ENCODE results near the gene GGT5. TPM values are rescaled to one million over a fixed set of nuclear protein-coding genes. Genes with fewer than 3 reads are reported as not detected.

GGT5 gene
- total and polyA plus RNA-seq, 2 of the 13 experiments (the other 11 are each of a cell fraction or from before 2014, with no cell fraction given), result 0.69 to 3.1 TPM

DNA sequence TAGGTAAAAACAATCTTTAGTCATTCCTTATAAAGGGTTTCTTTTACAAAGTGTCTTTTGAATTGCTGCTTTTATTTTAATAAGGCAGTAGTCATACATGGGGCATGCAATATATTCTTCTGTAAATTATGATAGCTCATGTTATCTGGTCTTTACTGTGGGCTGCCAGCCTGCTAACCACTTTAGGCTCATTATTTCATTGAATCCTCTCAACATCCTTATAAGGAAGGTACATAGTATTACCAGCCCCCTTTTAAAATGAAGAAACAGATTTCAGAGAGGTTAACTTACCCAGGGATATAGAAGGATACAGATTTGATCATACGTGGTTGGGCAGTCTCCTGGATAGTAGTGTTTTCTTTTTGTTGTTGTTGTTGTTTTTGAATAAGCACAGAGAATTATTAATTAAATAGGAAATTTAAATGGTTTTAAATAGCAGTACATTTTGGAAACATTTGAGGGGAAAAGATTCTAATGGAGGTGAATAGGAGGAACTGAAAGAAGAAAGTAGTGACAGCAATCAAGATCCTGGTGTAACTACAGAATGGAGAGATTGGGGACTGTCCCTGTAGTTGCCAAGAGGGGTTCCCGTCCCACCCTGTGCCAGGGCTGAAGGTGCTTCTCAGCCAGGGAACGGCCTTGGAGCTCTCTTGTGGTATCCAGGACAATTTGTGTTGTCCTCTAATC lies 46.8 kb upstream of the GGT5 start (continued):
- TF ChIP-seq, protein P1, sequence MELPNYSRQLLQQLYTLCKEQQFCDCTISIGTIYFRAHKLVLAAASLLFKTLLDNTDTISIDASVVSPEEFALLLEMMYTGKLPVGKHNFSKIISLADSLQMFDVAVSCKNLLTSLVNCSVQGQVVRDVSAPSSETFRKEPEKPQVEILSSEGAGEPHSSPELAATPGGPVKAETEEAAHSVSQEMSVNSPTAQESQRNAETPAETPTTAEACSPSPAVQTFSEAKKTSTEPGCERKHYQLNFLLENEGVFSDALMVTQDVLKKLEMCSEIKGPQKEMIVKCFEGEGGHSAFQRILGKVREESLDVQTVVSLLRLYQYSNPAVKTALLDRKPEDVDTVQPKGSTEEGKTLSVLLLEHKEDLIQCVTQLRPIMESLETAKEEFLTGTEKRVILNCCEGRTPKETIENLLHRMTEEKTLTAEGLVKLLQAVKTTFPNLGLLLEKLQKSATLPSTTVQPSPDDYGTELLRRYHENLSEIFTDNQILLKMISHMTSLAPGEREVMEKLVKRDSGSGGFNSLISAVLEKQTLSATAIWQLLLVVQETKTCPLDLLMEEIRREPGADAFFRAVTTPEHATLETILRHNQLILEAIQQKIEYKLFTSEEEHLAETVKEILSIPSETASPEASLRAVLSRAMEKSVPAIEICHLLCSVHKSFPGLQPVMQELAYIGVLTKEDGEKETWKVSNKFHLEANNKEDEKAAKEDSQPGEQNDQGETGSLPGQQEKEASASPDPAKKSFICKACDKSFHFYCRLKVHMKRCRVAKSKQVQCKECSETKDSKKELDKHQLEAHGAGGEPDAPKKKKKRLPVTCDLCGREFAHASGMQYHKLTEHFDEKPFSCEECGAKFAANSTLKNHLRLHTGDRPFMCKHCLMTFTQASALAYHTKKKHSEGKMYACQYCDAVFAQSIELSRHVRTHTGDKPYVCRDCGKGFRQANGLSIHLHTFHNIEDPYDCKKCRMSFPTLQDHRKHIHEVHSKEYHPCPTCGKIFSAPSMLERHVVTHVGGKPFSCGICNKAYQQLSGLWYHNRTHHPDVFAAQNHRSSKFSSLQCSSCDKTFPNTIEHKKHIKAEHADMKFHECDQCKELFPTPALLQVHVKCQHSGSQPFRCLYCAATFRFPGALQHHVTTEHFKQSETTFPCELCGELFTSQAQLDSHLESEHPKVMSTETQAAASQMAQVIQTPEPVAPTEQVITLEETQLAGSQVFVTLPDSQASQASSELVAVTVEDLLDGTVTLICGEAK (IDR thresholded peaks at IDR 0.05), result no peak
- TF ChIP-seq, protein P1 (CRISPR knock-in tag; IDR thresholded peaks at IDR 0.05), result no peak

DNA sequence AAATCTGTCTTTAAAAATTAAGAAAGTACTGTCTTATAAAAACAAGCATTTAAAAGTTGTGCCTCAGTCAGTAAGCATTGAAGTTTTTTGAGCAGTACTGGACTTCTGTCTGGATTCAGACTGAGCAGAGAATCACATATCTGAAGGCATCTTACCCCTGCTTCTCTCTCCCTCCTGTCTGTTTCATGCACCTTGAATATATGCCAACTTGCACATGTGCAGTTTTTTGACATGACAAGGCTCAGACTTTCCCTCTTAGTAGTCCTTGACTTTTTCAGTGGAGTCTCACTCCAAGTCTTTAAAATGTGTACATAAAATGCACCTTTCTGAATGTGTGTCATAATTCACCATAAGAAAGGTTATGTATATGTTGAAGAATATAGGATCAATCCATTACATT lies 45.6 kb upstream of the GGT5 start:
- intact Hi-C loops (cut with micrococcal nuclease; ENCODE audit: unreplicated experiment) (no loop called here), in situ Hi-C loops (cut with HindIII; ENCODE audit: extremely low pct_ligation_motif_present, low pct_unique_long_range_greater_than_20kb) (no loop called here)
- Histone ChIP-seq H4K20me1 (ENCODE audit: insufficient read depth, low read length) (no peaks in the 10 kb centered on the region), H2AFZ (ENCODE audit: low read length) (no peak overlapping the region), H3K79me2 (ENCODE audit: insufficient read depth, low read length) (peaks cover 56% of the 10 kb centered on the region), H3K27me3 (ENCODE audit: control insufficient read depth in 1 of 2, insufficient read depth in 2 of 2, low read length in 2 of 2) (no peaks in the 10 kb centered on the region), H3K4me1 (ENCODE audit: insufficient read depth, low read length) (peaks cover 51% of the 10 kb centered on the region), H3K4me3 (replicated peaks in 1 of 3; ENCODE audit: insufficient read depth in 1 of 3, low read depth in 2 of 3, low read length in 3 of 3) (no peak overlapping the region), H3K36me3 (replicated peaks in 1 of 2; ENCODE audit: control insufficient read depth in 1 of 2, insufficient read depth in 2 of 2, low read length in 2 of 2) (no peaks in the 10 kb centered on the region), H3K4me2 (ENCODE audit: low read depth, low read length) (no peak overlapping the region), H3K9me3 (ENCODE audit: low read length) (no peaks in the 10 kb centered on the region), H3K27ac (ENCODE audit: extremely low read length, insufficient read depth, low read length) (no peak overlapping the region), H3K9ac (ENCODE audit: insufficient read depth, low read depth, low read length) (no peak overlapping the region)
- DNase-seq (ENCODE audit: low spot score) (no peak), FAIRE-seq (no peak), ATAC-seq (no peak)
- no TSS peak for BruUV-seq (replicated peaks)
- CTCF ChIA-PET (ENCODE audit: low intra/inter-chr PET ratio, low total read pairs), result no interaction called here
- POLR2A ChIA-PET, result no interaction called here
- TF ChIP-seq BHLHE40 (IDR thresholded peaks at IDR 0.05; ENCODE audit: low read length), result no peak
- TF ChIP-seq, protein P2, sequence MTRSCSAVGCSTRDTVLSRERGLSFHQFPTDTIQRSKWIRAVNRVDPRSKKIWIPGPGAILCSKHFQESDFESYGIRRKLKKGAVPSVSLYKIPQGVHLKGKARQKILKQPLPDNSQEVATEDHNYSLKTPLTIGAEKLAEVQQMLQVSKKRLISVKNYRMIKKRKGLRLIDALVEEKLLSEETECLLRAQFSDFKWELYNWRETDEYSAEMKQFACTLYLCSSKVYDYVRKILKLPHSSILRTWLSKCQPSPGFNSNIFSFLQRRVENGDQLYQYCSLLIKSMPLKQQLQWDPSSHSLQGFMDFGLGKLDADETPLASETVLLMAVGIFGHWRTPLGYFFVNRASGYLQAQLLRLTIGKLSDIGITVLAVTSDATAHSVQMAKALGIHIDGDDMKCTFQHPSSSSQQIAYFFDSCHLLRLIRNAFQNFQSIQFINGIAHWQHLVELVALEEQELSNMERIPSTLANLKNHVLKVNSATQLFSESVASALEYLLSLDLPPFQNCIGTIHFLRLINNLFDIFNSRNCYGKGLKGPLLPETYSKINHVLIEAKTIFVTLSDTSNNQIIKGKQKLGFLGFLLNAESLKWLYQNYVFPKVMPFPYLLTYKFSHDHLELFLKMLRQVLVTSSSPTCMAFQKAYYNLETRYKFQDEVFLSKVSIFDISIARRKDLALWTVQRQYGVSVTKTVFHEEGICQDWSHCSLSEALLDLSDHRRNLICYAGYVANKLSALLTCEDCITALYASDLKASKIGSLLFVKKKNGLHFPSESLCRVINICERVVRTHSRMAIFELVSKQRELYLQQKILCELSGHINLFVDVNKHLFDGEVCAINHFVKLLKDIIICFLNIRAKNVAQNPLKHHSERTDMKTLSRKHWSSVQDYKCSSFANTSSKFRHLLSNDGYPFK (CRISPR knock-in tag; IDR thresholded peaks at IDR 0.05; ENCODE audit: borderline replicate concordance), result no peak

All from HepG2 (cell line).